Stimulated activated CD4-positive, alpha-beta T cell treated with anti-CD3 and anti-CD28 coated beads, Interleukin-12 subunit alpha, Interleukin-12 subunit beta, amount 100 ng/mL, for 48 hours (primary cell): Measurements from ENCODE around the gene EIF4G3.
A peak's percentile ranks its signal among the peaks of the same experiment; 100 is the strongest.

ENCODE experiments used
- DNase-seq, 3 donors: peaks; one replicate each; pipeline ENCODE4 v3.0.0-alpha.2; 2020; ENCODE audit warnings: low read depth in 2 of 3, low spot score in 1 of 3

EIF4G3 gene

GRCh38 chr1:20786253-20787028, 390.3 kb downstream of the EIF4G3 start:
- DNase-seq: peak; percentile 89 to 94 (median 92)

GRCh38 chr1:20785907-20786252, 390.8 kb downstream of the EIF4G3 start:
- DNase-seq: peak in 1 of 3 donors; percentile 18

- DNase-seq: no peak
These were observed 401.0 kb downstream of the EIF4G3 start for GRCh38 chr1:20775700-20776099.

- no peak for DNase-seq
These were observed 404.9 kb downstream of the EIF4G3 start for GRCh38 chr1:20771780-20772179.

GRCh38 chr1:20770314-20771087, 406.2 kb downstream of the EIF4G3 start:
- no peak for DNase-seq

GRCh38 chr1:20767271-20767670, 409.4 kb downstream of the EIF4G3 start:
- DNase-seq: no peak

- no peak for DNase-seq
These were observed 413.3 kb downstream of the EIF4G3 start for GRCh38 chr1:20763417-20763816.

- DNase-seq: no peak
These were observed 416.4 kb downstream of the EIF4G3 start for GRCh38 chr1:20760322-20760721.
